ENCODE data around the gene SBNO2. TPM values are rescaled to one million over a fixed set of nuclear protein-coding genes. Genes with fewer than 3 reads are reported as not detected.

Gene SBNO2
- total and polyA plus RNA-seq, 2 donors (not counting 1 experiment from before 2014, with no cell fraction given): 42.8 to 83.3 TPM

DNA sequence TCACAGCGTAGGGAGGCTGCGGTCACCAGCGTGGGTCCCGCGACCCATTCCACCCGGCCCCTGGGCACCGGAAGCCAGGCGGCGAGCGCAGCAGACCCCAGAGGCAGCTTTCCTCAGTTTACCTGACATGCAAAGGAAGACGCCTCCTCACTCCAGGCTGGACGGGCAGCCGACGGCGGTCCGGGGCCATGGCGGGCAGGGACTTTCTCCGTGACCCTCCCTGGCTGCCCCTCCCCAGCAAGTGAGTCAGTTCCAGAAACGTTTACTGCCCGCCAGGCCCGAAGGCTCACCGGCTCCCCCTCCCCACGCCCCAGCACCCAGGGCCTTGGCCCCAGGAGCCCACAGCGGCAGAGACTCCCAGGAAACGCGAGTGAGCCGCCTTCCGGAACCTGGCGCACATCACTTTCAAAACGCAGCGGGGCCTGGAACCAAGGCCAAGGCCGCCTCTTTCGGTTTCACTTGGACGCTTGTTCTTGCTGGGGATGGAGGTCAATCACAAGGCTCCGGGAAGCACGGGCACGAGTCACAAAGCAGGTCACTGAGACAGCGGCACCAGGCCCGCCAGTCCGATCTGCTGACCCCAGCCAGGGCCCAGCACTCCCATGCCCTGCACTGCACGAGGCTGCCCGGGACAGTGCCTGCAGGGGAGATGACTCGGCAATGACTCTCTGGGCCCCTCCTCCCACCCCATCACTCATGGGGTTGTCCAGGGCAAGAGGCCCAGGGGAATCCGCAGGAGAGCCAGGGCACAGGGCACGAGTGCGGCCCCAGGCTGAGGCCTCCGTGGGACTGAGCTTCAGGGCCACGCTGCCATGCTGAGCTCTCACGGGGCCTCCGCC is 5.3 kb downstream of the SBNO2 start:
- peaks cover 27% of the 10 kb centered on the region for H3K4me1 Mint-ChIP-seq
- CTCF ChIA-PET: no interaction called here
- POLR2A ChIA-PET: no interaction called here

More for the DNA sequence above, 5.3 kb downstream of the SBNO2 start:
- peak overlapping the region; percentile 26 for H3K4me3 Mint-ChIP-seq
- ATAC-seq (ENCODE audit: low read depth): no peak
- Histone ChIP-seq H3K4me2 (replicated peaks; ENCODE audit: low read depth, low read length, poor library complexity, severe bottlenecking) (no peak overlapping the region), H3K27ac (ENCODE audit: low read length in 2 of 2) (no peak overlapping the region), H3K4me1 (ENCODE audit: control insufficient read depth in 2 of 2, insufficient read depth in 2 of 2, low read length in 2 of 2) (peaks cover 6 to 8% of the 10 kb centered on the region in 2 donors), H3K36me3 (replicated peaks in 1 of 2; ENCODE audit: control extremely low read depth in 1 of 2, control insufficient read depth in 1 of 2, extremely low read depth in 1 of 2, insufficient read depth in 2 of 2, low read length in 1 of 2) (peaks cover 0 to 5% of the 10 kb centered on the region in 2 experiments), H3K79me2 (ENCODE audit: control insufficient read depth, insufficient read depth, low read length) (peaks cover 89% of the 10 kb centered on the region), H3K9ac (ENCODE audit: low read length) (no peak overlapping the region), H3K27me3 (replicated peaks in 1 of 4; ENCODE audit: control extremely low read depth in 1 of 4, control insufficient read depth in 3 of 4, insufficient read depth in 4 of 4, low read length in 3 of 4) (no peaks in the 10 kb centered on the region), H3K9me3 (ENCODE audit: control extremely low read depth in 1 of 3, control insufficient read depth in 2 of 3, insufficient read depth in 1 of 3, low read length in 2 of 3) (no peaks in the 10 kb centered on the region), H2AFZ (ENCODE audit: insufficient read depth, low read depth, low read length, poor library complexity, severe bottlenecking) (no peak overlapping the region), H3K4me3 (ENCODE audit: control extremely low read depth in 1 of 5, extremely low read depth in 1 of 5, insufficient read depth in 1 of 5, low read depth in 2 of 5, low read length in 4 of 5) (no peak overlapping the region), H4K20me1 (ENCODE audit: control insufficient read depth, insufficient read depth, low read length, poor library complexity, severe bottlenecking) (peaks cover 71% of the 10 kb centered on the region)
- no peak for DNase-seq
- no peak overlapping the region for H3K27ac Mint-ChIP-seq
- no peak for TF ChIP-seq EZH2 (IDR thresholded peaks at IDR 0.05; ENCODE audit: borderline replicate concordance, insufficient read depth, low read depth, low read length, poor library complexity, severe bottlenecking)
- TF ChIP-seq, protein P1, sequence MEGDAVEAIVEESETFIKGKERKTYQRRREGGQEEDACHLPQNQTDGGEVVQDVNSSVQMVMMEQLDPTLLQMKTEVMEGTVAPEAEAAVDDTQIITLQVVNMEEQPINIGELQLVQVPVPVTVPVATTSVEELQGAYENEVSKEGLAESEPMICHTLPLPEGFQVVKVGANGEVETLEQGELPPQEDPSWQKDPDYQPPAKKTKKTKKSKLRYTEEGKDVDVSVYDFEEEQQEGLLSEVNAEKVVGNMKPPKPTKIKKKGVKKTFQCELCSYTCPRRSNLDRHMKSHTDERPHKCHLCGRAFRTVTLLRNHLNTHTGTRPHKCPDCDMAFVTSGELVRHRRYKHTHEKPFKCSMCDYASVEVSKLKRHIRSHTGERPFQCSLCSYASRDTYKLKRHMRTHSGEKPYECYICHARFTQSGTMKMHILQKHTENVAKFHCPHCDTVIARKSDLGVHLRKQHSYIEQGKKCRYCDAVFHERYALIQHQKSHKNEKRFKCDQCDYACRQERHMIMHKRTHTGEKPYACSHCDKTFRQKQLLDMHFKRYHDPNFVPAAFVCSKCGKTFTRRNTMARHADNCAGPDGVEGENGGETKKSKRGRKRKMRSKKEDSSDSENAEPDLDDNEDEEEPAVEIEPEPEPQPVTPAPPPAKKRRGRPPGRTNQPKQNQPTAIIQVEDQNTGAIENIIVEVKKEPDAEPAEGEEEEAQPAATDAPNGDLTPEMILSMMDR (IDR thresholded peaks at IDR 0.05): no peak
- no peaks in the 10 kb centered on the region for H3K9me3 Mint-ChIP-seq (ENCODE audit: insufficient read depth)
- H3K27me3 Mint-ChIP-seq: no peaks in the 10 kb centered on the region
- 86% methylated on average over 50 of the region's 50 CpGs for WGBS (ENCODE audit: insufficient coverage)
- intact Hi-C loops (cut with micrococcal nuclease): no loop called here
